GM04503 (cell line): ENCODE measurements around the gene RAB6C.
"Not testable (repeated sequence)": the region's sequence is repeated elsewhere in the genome, so short reads cannot be mapped to it uniquely, and the experiment has no call there.

Experiments
- DNase-seq: peaks from one replicate; pipeline ENCODE4 v3.0.0-alpha.2; 2012; ENCODE audit warnings: low read depth

RAB6C gene

GRCh38 chr2:129996657-129997237 lies 17.3 kb downstream of the RAB6C start:
- not testable (repeated sequence) for DNase-seq

GRCh38 chr2:129998771-129999170 lies 19.3 kb downstream of the RAB6C start:
- not testable (repeated sequence) for DNase-seq

- not testable (repeated sequence) for DNase-seq
Observed at GRCh38 chr2:130005862-130006261, 26.4 kb downstream of the RAB6C start.

- DNase-seq, result not testable (repeated sequence)
Observed at GRCh38 chr2:130016701-130017100, 37.2 kb downstream of the RAB6C start.

GRCh38 chr2:130019402-130019801 lies 39.9 kb downstream of the RAB6C start:
- no peak for DNase-seq

- not testable (repeated sequence) for DNase-seq
Observed at GRCh38 chr2:130020069-130020468, 40.6 kb downstream of the RAB6C start.

- DNase-seq, result not testable (repeated sequence)
Observed at GRCh38 chr2:130025931-130026330, 46.5 kb downstream of the RAB6C start.
